Fibroblast of lung (primary cell): ENCODE data around the gene EFCAB5. TPM values are rescaled to one million over a fixed set of nuclear protein-coding genes. Genes with fewer than 3 reads are reported as not detected.

Experiments
- DNase-seq, 2 donors: peaks; one replicate each; pipeline versions ENCODE4 v3.0.0 to v3.0.0-alpha.2; 2010; ENCODE audit warnings: low read depth in 2 of 2
- H2AFZ ChIP-seq: 2 replicates; pipeline ENCODE4 v1.5.1; 2012; ENCODE audit warnings: low read length, control low read depth, inconsistent platforms
- H3K27ac ChIP-seq: 2 replicates; pipeline ENCODE4 v1.5.1; 2011; ENCODE audit warnings: low read length, control low read depth; ENCODE audit not compliant: insufficient read depth
- H3K27me3 ChIP-seq: 2 replicates; pipeline ENCODE4 v1.5.1; 2011; ENCODE audit warnings: mild to moderate bottlenecking, low read length; ENCODE audit not compliant: control insufficient read depth, insufficient read depth
- H3K36me3 ChIP-seq: 2 replicates; pipeline ENCODE4 v1.5.1; 2011; ENCODE audit warnings: low read length; ENCODE audit not compliant: control insufficient read depth, insufficient read depth
- H3K4me1 ChIP-seq: 2 replicates; pipeline ENCODE4 v1.5.1; 2011; ENCODE audit warnings: low read length; ENCODE audit not compliant: control insufficient read depth, insufficient read depth; ENCODE audit errors: extremely low read depth
- H3K4me2 ChIP-seq: 2 replicates; pipeline ENCODE4 v1.5.1; 2011; ENCODE audit warnings: low read length, control low read depth; ENCODE audit not compliant: insufficient read depth; ENCODE audit errors: extremely low read depth
- H3K4me3 ChIP-seq, 4 experiments: fragments of 200-600 bp in 1 of 4; sonication (generic) in 1 of 4; replicated peaks in 1 of 4; 2 replicates each; pipeline ENCODE4 v1.5.1; 2011 to 2016; ENCODE audit warnings: low read length in 4 of 4, low read depth in 3 of 4, mild to moderate bottlenecking in 3 of 4, control low read depth in 2 of 4, inconsistent platforms in 1 of 4, mixed read lengths in 1 of 4; ENCODE audit not compliant: insufficient read depth in 1 of 4; ENCODE audit errors: control extremely low read depth in 1 of 4
- H3K79me2 ChIP-seq: 2 replicates; pipeline ENCODE4 v1.5.1; 2012; ENCODE audit warnings: mild to moderate bottlenecking, low read length, inconsistent platforms; ENCODE audit not compliant: control insufficient read depth, insufficient read depth
- H3K9ac ChIP-seq: 2 replicates; pipeline ENCODE4 v1.5.1; 2011; ENCODE audit warnings: mild to moderate bottlenecking, low read length, control low read depth; ENCODE audit not compliant: insufficient read depth
- H3K9me3 ChIP-seq: 2 replicates; pipeline ENCODE4 v1.5.1; 2012; ENCODE audit warnings: low read depth, low read length; ENCODE audit not compliant: control insufficient read depth, insufficient read depth
- H4K20me1 ChIP-seq: 2 replicates; pipeline ENCODE4 v1.5.1; 2011; ENCODE audit warnings: low read length; ENCODE audit not compliant: control insufficient read depth, insufficient read depth; ENCODE audit errors: extremely low read depth
- EZH2 ChIP-seq: IDR thresholded peaks from 2 replicates; pipeline ENCODE4 v1.5.1; 2012; ENCODE audit warnings: low read length, control low read depth, mild to moderate bottlenecking; ENCODE audit errors: missing control alignments
- polyA plus RNA-seq, 2 donors: library from polyadenylated mRNA; depleted of rRNA in 1 of 2; stranded (reverse) in 1 of 2; unstranded in 1 of 2; fragments of >200 nt; gene quantifications; 2 replicates each; pipeline ENCODE4 v1.2.1, GENCODE V29; 2011 to 2012; ENCODE audit warnings: missing spikeins in 1 of 2
- total RNA-seq: library from RNA; depleted of rRNA; stranded (reverse); fragments of >200 nt; gene quantifications from 2 replicates; pipeline ENCODE4 v1.2.1, GENCODE V29; 2014
- TF ChIP-seq, protein P1 (sequence below), 2 donors: IDR thresholded peaks in 1 of 2; conservative IDR thresholded peaks in 1 of 2; 1 replicate in 1 of 2; 2 replicates in 1 of 2; pipeline ENCODE4 v1.5.1; 2011 to 2012; ENCODE audit warnings: low read length in 2 of 2, control low read depth in 1 of 2, inconsistent platforms in 1 of 2, low read depth in 1 of 2, mild to moderate bottlenecking in 1 of 2

Gene EFCAB5
- total and polyA plus RNA-seq, 2 donors (not counting 1 experiment from before 2014, with no cell fraction given): 0.14 to 0.66 TPM

DNA sequence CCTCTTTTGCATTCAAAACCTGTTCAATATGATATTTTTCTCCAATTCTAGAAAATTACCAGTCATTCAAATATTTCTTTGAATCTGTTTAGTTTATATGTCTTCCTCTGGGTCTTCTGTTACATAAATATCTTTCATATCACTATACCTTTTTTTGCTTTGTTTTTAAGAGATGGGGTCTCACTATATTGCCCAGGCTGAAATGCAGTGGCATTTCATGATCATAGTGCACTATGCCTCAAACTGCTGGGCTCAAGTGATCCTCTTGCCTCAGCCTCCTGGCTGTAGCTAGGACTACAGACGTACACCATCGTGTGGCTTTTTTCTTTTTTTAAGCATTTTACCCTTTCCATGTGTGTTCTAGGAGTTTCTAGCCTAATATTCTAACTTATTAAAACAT is 214.0 kb downstream of the EFCAB5 start:
- Histone ChIP-seq H3K4me1 (no peaks in the 10 kb centered on the region), H3K36me3 (peaks cover 2% of the 10 kb centered on the region), H3K27me3 (no peaks in the 10 kb centered on the region), H3K4me2 (no peak overlapping the region), H2AFZ (no peak overlapping the region), H4K20me1 (no peaks in the 10 kb centered on the region), H3K9ac (no peak overlapping the region), H3K27ac (no peak overlapping the region), H3K79me2 (peaks cover 59% of the 10 kb centered on the region), H3K4me3 (no peak overlapping the region), H3K9me3 (no peaks in the 10 kb centered on the region)
- TF ChIP-seq EZH2: no peak
- TF ChIP-seq, protein P1, sequence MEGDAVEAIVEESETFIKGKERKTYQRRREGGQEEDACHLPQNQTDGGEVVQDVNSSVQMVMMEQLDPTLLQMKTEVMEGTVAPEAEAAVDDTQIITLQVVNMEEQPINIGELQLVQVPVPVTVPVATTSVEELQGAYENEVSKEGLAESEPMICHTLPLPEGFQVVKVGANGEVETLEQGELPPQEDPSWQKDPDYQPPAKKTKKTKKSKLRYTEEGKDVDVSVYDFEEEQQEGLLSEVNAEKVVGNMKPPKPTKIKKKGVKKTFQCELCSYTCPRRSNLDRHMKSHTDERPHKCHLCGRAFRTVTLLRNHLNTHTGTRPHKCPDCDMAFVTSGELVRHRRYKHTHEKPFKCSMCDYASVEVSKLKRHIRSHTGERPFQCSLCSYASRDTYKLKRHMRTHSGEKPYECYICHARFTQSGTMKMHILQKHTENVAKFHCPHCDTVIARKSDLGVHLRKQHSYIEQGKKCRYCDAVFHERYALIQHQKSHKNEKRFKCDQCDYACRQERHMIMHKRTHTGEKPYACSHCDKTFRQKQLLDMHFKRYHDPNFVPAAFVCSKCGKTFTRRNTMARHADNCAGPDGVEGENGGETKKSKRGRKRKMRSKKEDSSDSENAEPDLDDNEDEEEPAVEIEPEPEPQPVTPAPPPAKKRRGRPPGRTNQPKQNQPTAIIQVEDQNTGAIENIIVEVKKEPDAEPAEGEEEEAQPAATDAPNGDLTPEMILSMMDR (conservative IDR thresholded peaks at IDR 0.05 in 1 of 2, IDR thresholded peaks at IDR 0.05 in 1 of 2; ENCODE audit: low read depth in 1 of 2, low read length in 2 of 2): no peak
- DNase-seq: no peak

Other genes with a start within 250 kb of the EFCAB5 start
- gene SSH2, start 11.4 kb upstream of the EFCAB5 start, total RNA-seq: 18.0 and 30.2 TPM in 2 replicates
- gene SSH2, start 11.4 kb upstream of the EFCAB5 start, polyA plus RNA-seq: 21.0 and 21.4 TPM in 2 replicates
- 9.2 and 12.7 TPM in 2 replicates for gene NSRP1, start 175.2 kb downstream of the EFCAB5 start, total RNA-seq
- gene NSRP1, start 175.2 kb downstream of the EFCAB5 start, polyA plus RNA-seq: 19.5 and 19.8 TPM in 2 replicates